Stimulated activated CD8-positive, alpha-beta memory T cell treated with anti-CD3 and anti-CD28 coated beads, Interleukin-15, amount 100 ng/mL, for 48 hours (primary cell): ENCODE measurements around the gene CCDC154.

Source experiments
- DNase-seq, 2 donors: peaks; one replicate each; pipeline ENCODE4 v3.0.0-alpha.2; 2020; ENCODE audit warnings: low read depth in 2 of 2

The CCDC154 gene

GRCh38 chr16:1385232-1385631 is 59.1 kb downstream of the CCDC154 start:
- DNase-seq: no peak
